A673 (cell line): ENCODE measurements around the gene RNF6.

Experiments used
- CTCF ChIP-seq: fragments of 300-800, 200-600 bp; sonication (generic); conservative IDR thresholded peaks from 2 replicates; pipeline ENCODE4 v1.5.1; 2017; ENCODE audit warnings: low read depth, mild to moderate bottlenecking, antibody characterized with exemption, low read length, moderate library complexity, mixed read lengths
- EZH2 ChIP-seq: fragments of 200-600 bp; sonication (generic); IDR thresholded peaks from 2 replicates; pipeline ENCODE4 v1.6.1; 2017; ENCODE audit warnings: borderline replicate concordance, low read depth, mild to moderate bottlenecking, mixed read lengths, antibody characterized with exemption, low read length; ENCODE audit not compliant: poor library complexity, severe bottlenecking

GRCh38 chr13:26198116-26198515, 24.0 kb downstream of the RNF6 start:
- no peak for TF ChIP-seq EZH2
- no peak for TF ChIP-seq CTCF
